ENCODE results near the gene PRKRA.
A peak's percentile ranks its signal among the peaks of the same experiment; 100 is the strongest.

The PRKRA gene

DNA sequence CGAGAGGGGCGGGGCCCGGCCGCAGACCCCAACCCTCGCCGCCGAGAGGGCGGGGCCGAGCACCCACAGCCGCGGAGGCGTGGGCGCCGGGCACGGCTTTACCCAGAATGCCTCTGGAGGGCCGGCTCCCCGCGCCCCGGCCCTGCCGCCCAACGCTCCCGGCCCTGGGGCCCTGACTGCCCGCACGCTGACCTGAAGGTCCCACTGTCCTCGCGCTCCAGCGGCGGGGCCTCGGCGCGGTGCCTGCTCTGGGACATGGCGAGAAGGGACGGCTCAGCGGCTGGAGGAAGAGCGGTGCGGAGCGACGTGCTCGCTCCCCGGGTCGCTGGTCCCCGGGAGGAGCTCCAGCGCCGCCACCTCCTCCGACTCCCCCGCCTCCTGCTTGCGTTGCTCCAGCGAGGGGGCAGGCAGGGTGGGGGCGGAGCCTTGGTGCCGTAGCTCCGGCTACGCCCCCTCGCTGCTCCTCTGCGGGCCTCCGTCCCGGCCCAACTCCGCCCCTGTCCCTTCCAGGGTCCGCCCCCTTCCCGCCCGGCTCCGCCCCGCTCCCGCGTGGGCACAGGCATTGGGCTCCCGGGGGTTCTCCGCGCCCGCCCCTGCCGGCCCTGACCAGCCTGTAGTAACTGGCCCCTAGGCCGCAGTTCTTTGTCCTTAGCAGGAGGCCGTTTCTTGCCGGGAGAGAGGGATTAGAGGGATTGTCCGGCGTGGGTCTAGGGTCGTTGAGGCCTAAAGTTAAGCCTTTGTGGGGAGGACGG, at the start of gene PRKRA, which contains the start of gene PJVK:
Gene PRKRA, minus strand, starts transcription at position 402 of the 752 bp plus-strand sequence. Its CDS starts 145 bp downstream, at position 257.
Gene PJVK, plus strand, starts transcription at position 605 of the 752 bp plus-strand sequence. CDS start 2,032 bp downstream, outside the sequence.
- CTCF ChIA-PET = interaction anchor here (0.7 to 1.4 kb wide), 5 partner anchors 12 to 338 kb away, joined by 3 to 7 read pairs (median 3); partner anchors contain the start of gene RBM45
- H3K27ac Mint-ChIP-seq = peak within 1 kb of the TSS; percentile 93
- H3K9me3 Mint-ChIP-seq = no peaks in the 10 kb centered on the region
- peaks cover 21% of the 10 kb centered on the region for H3K36me3 Mint-ChIP-seq
- H3K4me3 Mint-ChIP-seq = peak within 1 kb of the TSS; percentile 87
- peaks cover 13% of the 10 kb centered on the region for H3K27me3 Mint-ChIP-seq
- peaks cover 31% of the 10 kb centered on the region for H3K4me1 Mint-ChIP-seq
- DNase-seq = peak; percentile 96

DNA sequence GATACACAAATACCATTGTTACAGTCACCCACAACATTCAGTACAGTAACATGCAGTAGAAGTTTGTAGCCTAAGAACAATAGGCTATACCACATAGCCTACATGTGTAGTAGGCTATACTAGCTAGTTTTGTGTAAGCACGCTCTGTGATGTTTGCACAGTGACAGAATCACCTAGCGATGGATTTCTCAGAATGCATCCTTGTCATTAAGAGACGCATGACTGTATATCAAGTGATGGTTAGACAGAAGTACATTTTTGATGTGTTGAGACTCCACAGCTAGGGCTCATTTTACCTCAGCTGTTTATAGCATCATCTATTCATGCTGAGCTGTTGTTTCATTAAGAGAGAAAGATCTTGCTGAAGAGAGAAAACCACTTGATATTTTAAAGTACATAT, 48.7 kb upstream of the PRKRA start:
- no peaks in the 10 kb centered on the region for H3K9me3 Mint-ChIP-seq
- peaks cover 71% of the 10 kb centered on the region for H3K36me3 Mint-ChIP-seq
- no peak overlapping the region for H3K27ac Mint-ChIP-seq
- H3K27me3 Mint-ChIP-seq = no peaks in the 10 kb centered on the region
- DNase-seq = no peak
- CTCF ChIA-PET = no interaction called here
- no peak overlapping the region for H3K4me3 Mint-ChIP-seq
- H3K4me1 Mint-ChIP-seq = peaks cover 6% of the 10 kb centered on the region

DNA sequence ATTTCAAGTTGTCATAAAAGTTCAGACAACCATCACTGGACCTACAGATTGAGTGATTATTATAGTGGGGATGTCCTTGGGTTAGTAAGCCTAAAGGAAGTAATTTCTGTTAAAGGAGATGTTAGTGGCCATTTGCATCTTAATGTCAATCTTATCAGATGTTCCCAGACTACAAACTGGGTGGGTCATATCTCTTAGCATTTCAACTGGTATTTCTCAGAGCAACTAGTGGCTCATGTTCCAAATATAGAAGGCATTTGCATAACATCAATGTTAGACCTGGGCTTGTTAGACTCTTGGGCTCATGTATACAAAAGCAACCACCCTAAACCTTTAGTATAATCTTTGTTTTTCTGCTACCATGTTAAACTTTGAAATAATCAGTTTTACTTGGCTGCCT, 47.2 kb upstream of the PRKRA start:
- H3K36me3 Mint-ChIP-seq = peaks cover 71% of the 10 kb centered on the region
- H3K4me3 Mint-ChIP-seq = no peak overlapping the region
- no peaks in the 10 kb centered on the region for H3K9me3 Mint-ChIP-seq
- H3K27ac Mint-ChIP-seq = no peak overlapping the region
- CTCF ChIA-PET = interaction anchor here (1.1 kb wide), 1 partner anchor 16 kb away, joined by 5 read pairs; no protein-coding TSS in a partner anchor
- H3K4me1 Mint-ChIP-seq = peaks cover 6% of the 10 kb centered on the region
- DNase-seq = no peak
- H3K27me3 Mint-ChIP-seq = no peaks in the 10 kb centered on the region

DNA sequence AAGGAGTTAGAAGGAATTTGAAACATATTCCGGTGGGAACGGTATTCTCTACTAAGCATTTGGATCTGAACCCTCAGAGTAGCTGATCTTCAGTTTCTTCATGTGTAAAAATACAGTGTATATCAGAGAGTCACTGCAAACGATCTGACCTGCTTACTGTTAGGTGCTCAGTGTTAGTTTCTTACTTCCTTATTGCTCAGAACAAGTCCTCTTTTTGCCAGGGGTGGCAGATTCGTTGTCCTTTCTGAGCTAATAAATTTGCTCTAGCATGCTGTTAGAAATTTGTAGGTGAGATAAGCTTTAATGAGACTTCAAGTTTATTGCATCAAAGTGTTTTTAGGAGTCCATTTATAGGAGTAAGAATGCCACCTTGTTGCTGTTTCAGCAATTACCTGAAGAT, 45.1 kb upstream of the PRKRA start:
- no peak for DNase-seq
- peaks cover 64% of the 10 kb centered on the region for H3K36me3 Mint-ChIP-seq
- H3K27ac Mint-ChIP-seq = no peak overlapping the region
- CTCF ChIA-PET = no interaction called here
- H3K9me3 Mint-ChIP-seq = no peaks in the 10 kb centered on the region
- H3K4me3 Mint-ChIP-seq = no peak overlapping the region
- H3K4me1 Mint-ChIP-seq = peaks cover 6% of the 10 kb centered on the region
- H3K27me3 Mint-ChIP-seq = no peaks in the 10 kb centered on the region

DNA sequence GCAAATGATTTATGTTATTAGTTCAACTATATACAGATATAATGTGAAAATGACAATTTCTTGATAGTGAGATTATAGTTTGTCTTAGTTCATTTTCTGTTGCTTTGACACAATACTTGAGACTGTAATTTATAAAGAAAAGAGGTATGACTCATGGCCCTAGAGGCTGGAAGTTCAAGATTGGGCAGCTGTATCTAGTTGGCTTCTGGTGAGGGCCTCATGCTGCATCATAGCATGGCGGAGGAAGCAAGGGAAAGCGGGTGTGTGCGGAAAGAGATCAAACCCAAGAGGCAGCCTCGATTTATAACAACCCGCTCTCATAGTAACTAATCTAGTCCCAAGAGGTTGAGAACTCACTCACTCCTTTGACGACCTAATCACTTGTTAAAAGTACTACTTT, 40.6 kb upstream of the PRKRA start:
- DNase-seq = no peak
- peaks cover 63% of the 10 kb centered on the region for H3K36me3 Mint-ChIP-seq
- no peak overlapping the region for H3K4me3 Mint-ChIP-seq
- H3K4me1 Mint-ChIP-seq = peaks cover 12% of the 10 kb centered on the region
- CTCF ChIA-PET = no interaction called here
- H3K27ac Mint-ChIP-seq = no peak overlapping the region
- H3K27me3 Mint-ChIP-seq = no peaks in the 10 kb centered on the region
- no peaks in the 10 kb centered on the region for H3K9me3 Mint-ChIP-seq

DNA sequence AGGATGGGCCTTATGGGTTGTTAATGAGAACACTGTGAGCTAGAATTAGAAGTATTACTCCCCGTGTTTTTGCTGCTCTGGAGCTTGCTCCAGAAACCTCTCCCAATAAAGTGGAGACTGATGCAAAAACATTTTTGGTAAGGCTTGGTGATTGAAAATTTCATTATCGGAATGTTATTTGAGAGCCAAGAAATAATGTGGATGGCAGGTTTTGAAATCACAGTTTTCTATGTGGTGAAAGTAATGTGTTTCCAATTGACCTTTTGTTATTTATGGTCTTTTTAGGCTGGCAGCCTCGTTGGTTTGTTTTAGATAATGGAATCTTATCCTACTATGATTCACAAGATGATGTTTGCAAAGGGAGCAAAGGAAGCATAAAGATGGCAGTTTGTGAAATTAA, 34.4 kb upstream of the PRKRA start:
- Mint-ChIP-seq H3K27me3 (no peaks in the 10 kb centered on the region), H3K36me3 (peaks cover 34% of the 10 kb centered on the region), H3K4me3 (no peak overlapping the region), H3K4me1 (peaks cover 28% of the 10 kb centered on the region), H3K9me3 (no peaks in the 10 kb centered on the region), H3K27ac (no peak overlapping the region)
- no peak for DNase-seq
- CTCF ChIA-PET = interaction anchor here (1.0 kb wide), 1 partner anchor 46 kb away, joined by 3 read pairs; no protein-coding TSS in a partner anchor

DNA sequence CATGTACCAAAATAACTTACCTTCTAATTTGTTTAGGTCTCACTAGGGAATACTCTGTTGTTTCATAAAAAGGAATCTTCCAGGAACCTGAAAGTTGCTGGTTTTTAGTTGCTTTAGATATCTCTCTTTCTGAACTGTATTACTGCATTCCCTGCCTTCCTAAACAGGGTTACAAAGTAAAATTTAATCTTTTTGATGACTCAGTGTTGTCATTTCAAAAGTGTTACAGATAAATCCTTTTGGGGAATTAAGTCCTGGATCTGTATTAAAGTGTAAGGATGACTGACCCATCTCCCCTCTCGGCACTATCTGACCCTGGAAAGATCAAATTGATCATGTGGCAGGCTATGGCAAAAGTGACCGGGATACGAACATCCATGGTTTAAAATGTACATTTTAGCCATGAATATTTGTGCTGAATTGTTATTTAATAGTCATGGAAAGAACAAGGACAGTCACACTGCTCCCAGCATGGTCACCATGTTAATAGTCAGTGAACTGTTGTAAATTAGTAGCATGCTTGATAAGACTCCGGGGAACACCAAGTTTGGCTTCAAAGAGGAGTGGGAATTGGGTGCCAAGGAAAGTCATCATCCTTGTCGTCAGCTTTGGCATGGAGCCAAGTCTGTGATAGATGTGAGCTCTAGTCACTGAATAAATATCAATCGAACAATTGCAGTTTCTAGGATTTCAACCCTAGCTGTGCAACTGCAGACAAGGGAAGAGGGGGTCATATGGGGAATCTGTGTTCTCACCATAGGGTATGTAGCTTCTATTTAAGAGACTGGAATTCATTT, 33.5 kb upstream of the PRKRA start:
- Mint-ChIP-seq H3K9me3 (no peaks in the 10 kb centered on the region), H3K4me1 (peaks cover 32% of the 10 kb centered on the region), H3K36me3 (peaks cover 27% of the 10 kb centered on the region), H3K27ac (no peak overlapping the region), H3K27me3 (no peaks in the 10 kb centered on the region), H3K4me3 (no peak overlapping the region)
- CTCF ChIA-PET = interaction anchor here (1.0 kb wide), 1 partner anchor 47 kb away, joined by 3 read pairs; no protein-coding TSS in a partner anchor
- no peak for DNase-seq

DNA sequence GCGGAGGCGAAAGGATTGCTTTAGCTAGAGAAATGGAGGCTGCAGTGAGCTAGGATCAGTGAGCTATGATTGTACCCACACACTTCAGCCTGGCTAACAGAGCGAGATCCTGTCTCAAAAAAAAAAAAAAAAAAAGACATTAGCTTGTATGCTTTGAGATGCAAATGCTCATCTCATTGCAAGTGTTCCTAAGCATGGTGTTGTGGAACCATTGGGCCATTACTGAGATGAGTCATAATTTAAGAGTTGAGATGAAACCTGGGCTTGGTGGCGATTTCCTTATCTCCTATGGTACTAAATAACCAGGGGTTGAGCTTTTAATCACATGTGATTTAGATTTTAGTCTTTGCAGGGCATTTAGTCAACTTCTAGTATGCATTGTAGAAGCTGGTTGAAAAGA, 31.5 kb upstream of the PRKRA start:
- H3K36me3 Mint-ChIP-seq = peaks cover 20% of the 10 kb centered on the region
- H3K27ac Mint-ChIP-seq = no peak overlapping the region
- CTCF ChIA-PET = interaction anchor here (0.9 to 1.1 kb wide), 4 partner anchors 15 to 218 kb away, joined by 3 to 5 read pairs (median 4); no protein-coding TSS in a partner anchor
- no peaks in the 10 kb centered on the region for H3K9me3 Mint-ChIP-seq
- peaks cover 44% of the 10 kb centered on the region for H3K4me1 Mint-ChIP-seq
- no peak overlapping the region for H3K4me3 Mint-ChIP-seq
- DNase-seq = no peak
- H3K27me3 Mint-ChIP-seq = no peaks in the 10 kb centered on the region

DNA sequence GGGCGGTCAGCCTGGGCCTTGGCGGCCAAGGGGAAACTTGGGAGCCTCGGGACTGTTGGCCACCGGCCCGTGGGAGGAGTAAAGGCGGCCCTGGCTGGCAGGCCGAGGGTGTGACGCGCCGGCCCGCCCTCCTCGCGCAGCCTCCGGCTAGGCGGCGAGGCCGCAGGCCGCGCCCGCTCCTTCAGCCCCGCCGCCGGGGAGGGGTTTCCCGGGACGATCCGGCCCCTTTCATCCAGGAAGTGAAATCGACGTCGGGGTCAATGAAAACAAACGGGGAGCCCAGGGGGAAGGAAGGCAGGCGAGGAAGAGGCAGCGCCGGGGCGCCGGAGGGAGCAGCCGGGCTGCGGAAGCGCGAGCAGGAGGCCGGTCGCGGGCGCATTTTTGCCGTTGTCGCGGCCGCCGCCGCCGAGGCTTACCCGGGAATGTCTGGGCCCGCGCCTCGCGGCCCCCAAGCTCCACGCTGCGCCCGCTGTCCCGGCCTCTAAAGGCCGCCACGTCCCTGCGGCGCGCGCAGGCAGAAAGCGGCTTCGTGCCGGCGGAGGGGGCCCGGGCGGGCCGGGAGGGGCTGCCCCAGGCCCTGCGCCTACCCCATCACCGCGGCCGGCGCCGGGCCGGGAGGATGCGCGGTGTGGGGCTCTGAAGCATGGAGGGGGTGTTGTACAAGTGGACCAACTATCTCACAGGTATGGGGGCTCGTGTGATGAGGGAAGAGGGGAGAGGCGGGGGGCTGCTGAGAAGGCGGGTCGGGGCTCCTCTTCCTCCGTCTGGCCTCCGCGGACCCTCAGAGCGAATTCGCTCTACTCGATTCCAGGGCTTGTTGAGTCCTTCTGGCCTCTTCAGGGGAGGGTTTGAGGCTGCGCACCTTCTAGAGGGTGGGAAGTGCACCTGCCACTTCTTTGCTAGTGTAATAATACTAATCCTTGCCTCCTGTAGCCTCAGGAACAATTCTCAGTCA, 29.5 kb upstream of the PRKRA start, which contains the start of gene PLEKHA3:
Gene PLEKHA3, plus strand, starts transcription at position 231 of the 955 bp plus-strand sequence. Its CDS starts 413 bp downstream, at position 644.
- peak; percentile 86 for DNase-seq
- H3K4me3 Mint-ChIP-seq = peak within 1 kb of the TSS; percentile 94
- peaks cover 43% of the 10 kb centered on the region for H3K4me1 Mint-ChIP-seq
- H3K36me3 Mint-ChIP-seq = peaks cover 6% of the 10 kb centered on the region
- peak within 1 kb of the TSS; percentile 99 for H3K27ac Mint-ChIP-seq
- no peaks in the 10 kb centered on the region for H3K9me3 Mint-ChIP-seq
- H3K27me3 Mint-ChIP-seq = no peaks in the 10 kb centered on the region
- CTCF ChIA-PET = interaction anchor here (1.0 to 1.7 kb wide), 2 partner anchors 42 to 82 kb away, joined by 3 to 6 read pairs; no protein-coding TSS in a partner anchor

DNA sequence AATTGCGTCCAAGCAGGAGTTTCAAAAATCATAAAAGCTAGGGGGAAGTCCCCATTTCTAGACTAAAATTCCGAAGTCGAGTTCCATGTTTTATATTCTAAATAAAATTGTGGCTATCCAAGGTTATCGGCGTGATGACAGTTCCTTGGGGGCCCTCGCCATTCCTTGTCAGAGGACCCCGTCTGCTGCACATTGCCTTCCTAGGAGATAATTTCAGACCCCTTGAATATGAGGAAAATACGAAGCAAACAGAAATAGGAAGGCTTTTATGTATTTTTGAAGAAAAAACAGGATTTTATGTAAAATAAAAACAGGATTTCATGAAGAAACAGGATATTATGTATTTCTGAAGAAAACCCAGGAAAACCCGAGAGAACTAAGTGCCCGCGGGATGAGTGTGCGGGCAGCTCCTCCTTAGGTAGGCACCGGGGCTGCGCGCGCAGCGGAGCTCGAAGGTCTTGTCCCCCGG, 28.8 kb upstream of the PRKRA start:
- Mint-ChIP-seq H3K27me3 (no peaks in the 10 kb centered on the region), H3K9me3 (no peaks in the 10 kb centered on the region), H3K36me3 (peaks cover 3% of the 10 kb centered on the region), H3K27ac (peak overlapping the region; percentile 99), H3K4me3 (peak overlapping the region; percentile 94), H3K4me1 (peaks cover 43% of the 10 kb centered on the region)
- CTCF ChIA-PET = interaction anchor here (1.1 to 1.7 kb wide), 2 partner anchors 27 to 43 kb away, joined by 3 to 6 read pairs; no protein-coding TSS in a partner anchor
- DNase-seq = no peak

DNA sequence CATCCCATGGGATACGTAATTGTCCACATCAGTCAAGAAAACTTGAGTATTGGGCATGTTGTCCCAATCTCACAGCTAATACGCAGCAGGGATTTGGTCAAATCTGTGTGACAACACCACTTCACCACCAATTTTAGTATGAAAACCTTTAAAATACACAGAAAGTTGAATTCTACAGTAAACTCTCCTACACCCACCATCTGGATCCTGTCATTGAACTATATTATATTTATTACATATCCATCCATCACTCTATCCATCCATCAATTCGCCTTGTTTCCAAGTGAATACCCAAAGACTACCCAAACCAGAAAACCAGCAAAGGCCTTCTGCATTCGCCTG, 28.3 kb upstream of the PRKRA start:
- Mint-ChIP-seq H3K27ac (peak overlapping the region; percentile 99), H3K36me3 (peaks cover 3% of the 10 kb centered on the region)
- CTCF ChIA-PET = interaction anchor here (1.1 to 1.7 kb wide), 2 partner anchors 28 to 43 kb away, joined by 3 to 6 read pairs; no protein-coding TSS in a partner anchor

DNA sequence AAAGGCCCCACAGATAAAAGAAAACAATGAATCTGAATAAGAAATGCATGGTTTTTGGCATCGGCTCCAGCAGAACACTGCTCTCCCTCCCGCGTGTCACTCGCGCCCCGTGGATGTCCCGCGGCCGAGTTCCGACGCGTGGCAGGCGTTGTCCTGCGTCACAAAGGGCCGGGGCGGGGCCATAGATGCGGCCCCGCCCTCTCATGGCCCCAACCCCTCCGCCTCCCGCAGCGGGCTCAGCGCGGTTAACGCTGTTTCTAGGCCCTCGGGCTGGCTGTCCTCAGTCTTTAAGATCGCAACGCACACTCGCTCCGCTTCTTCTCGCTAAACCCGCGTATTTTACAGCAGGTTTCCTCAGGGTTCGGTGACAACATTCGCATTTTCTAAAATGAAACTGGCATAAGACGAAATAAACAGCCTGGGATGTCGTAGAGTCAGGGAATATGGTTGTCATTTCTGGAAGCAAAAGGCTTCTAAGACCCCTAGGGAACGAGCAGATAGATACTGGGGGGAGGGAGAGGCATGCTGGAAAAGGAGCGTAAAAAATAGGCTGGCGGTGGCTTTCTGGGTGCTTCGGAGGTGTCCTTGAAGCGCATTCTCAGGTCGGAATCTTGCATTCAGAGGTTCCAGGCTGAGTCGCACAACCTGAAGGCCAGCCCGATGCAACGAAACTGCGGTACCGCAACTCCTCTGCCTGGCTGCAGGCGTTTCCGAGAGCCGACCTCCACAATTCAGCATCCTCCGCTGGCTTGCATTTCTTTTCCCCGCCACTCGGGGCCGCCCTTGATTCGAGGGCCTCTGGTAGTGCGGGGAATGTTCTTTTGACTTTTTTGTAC, 27.7 kb upstream of the PRKRA start, which contains the start of gene FKBP7:
Gene FKBP7, minus strand, starts transcription at position 162 of the 836 bp plus-strand sequence. Its CDS starts 101 bp downstream, at position 61.
- DNase-seq = peak; percentile 88
- Mint-ChIP-seq H3K36me3 (peaks cover 3% of the 10 kb centered on the region), H3K4me3 (peak within 1 kb of the TSS; percentile 94), H3K4me1 (peaks cover 43% of the 10 kb centered on the region), H3K27me3 (no peaks in the 10 kb centered on the region), H3K9me3 (no peaks in the 10 kb centered on the region), H3K27ac (peak within 1 kb of the TSS; percentile 99)
- CTCF ChIA-PET = interaction anchor here (1.1 to 1.7 kb wide), 2 partner anchors 28 to 44 kb away, joined by 3 to 6 read pairs; no protein-coding TSS in a partner anchor

More for the DNA sequence above, 28.3 kb upstream of the PRKRA start:
- Mint-ChIP-seq H3K27me3 (no peaks in the 10 kb centered on the region), H3K4me1 (peaks cover 43% of the 10 kb centered on the region), H3K9me3 (no peaks in the 10 kb centered on the region), H3K4me3 (peak overlapping the region; percentile 94)
- no peak for DNase-seq

Data from activated naive CD4-positive, alpha-beta T cell treated with anti-CD3 and anti-CD28 coated beads, Interleukin-2, amount 10 ng/mL, durations not matched to agents 7 days and 5 days (primary cell).